Mammary microvascular endothelial cell (primary cell): Measurements from ENCODE around the gene UQCR10. TPM values are rescaled to one million over a fixed set of nuclear protein-coding genes. Genes with fewer than 3 reads are reported as not detected.

Experiments
- total RNA-seq: library from RNA; depleted of rRNA; stranded (reverse); fragments of >200 nt; gene quantifications from 2 replicates; pipeline ENCODE4 v1.2.3, GENCODE V29; 2015

Gene UQCR10
- 80.6 and 91.3 TPM in 2 replicates for total RNA-seq

GRCh38 chr22:29767171-29768051 is at the start of gene UQCR10:
UQCR10 (plus strand) TSS chr22:29767369; CDS start chr22:29767399, 30 bp downstream.

DNA sequence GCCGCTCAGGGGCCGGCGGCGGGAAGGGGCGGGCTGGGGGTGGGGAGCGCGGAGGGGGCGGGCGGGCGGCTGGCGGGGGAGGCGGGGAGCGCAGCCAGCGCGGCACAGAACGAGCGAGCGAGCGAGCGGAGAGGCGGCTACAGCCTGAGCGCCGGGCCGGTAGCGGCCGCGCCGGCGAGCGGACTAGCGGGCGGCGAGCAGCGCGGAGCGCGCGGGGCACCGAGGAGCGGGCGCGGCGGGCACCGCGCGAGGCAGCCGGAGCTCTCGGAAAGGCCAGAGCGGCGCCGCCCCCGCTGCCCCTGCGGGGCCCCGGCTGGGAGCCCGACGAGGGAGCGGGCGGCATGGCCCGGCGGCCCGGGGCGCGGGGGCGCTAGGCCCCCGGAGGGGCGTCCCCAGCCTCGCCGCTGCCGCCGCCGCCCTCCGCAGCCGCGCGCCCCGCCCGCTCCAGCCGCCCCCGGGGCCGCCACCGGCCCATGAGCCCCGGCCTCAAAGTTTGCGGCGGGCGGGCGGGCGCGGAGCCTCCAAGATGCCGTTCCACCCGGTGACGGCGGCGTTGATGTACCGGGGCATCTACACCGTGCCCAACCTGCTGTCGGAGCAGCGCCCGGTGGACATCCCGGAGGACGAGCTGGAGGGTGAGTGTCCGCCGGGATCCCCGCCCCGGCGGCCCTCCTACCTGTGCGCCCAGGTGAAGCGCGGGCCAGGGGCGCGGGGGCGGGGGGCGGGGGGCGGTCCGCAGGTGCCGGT is 47.1 kb upstream of the UQCR10 start, which contains the start of gene CABP7:
CABP7 (plus strand) TSS at position 105 of the 747 bp plus-strand sequence; CDS start at position 527, 422 bp downstream.

GRCh38 chr22:29766632-29767170 is 468 bp upstream of the UQCR10 start, which contains the start of gene ZMAT5:
ZMAT5 (minus strand) TSS chr22:29767007; CDS start chr22:29748544, 18,463 bp downstream.

Other genes with a start within 250 kb of the UQCR10 start
- gene THOC5, start 213.6 kb upstream of the UQCR10 start, total RNA-seq = 33.9 and 38.8 TPM in 2 replicates
- 32.2 and 32.4 TPM in 2 replicates for gene NIPSNAP1, start 186.3 kb upstream of the UQCR10 start, total RNA-seq
- gene NF2, start 163.7 kb upstream of the UQCR10 start, total RNA-seq = 123 and 124 TPM in 2 replicates
- gene CABP7, start 47.4 kb upstream of the UQCR10 start, total RNA-seq = not detected in 2 replicates
- gene ZMAT5, start 362 bp upstream of the UQCR10 start, total RNA-seq = 28.6 and 36.1 TPM in 2 replicates
- gene ASCC2, start 70.9 kb downstream of the UQCR10 start, total RNA-seq = 31.2 and 33.4 TPM in 2 replicates
- 11.9 and 12.8 TPM in 2 replicates for gene MTMR3, start 115.8 kb downstream of the UQCR10 start, total RNA-seq